DMS153 treated with DMSO at 0.1 percent for 48 hours (cell line): ENCODE measurements around the gene C1D.
"Not testable (repeated sequence)": the region's sequence is repeated elsewhere in the genome, so short reads cannot be mapped to it uniquely, and the experiment has no call there.

Source experiments
- DNase-seq: peaks from one replicate; lab custom pipeline; 2025; ENCODE audit not compliant: unreplicated experiment; lab: John Stamatoyannopoulos, UW

C1D gene

DNA sequence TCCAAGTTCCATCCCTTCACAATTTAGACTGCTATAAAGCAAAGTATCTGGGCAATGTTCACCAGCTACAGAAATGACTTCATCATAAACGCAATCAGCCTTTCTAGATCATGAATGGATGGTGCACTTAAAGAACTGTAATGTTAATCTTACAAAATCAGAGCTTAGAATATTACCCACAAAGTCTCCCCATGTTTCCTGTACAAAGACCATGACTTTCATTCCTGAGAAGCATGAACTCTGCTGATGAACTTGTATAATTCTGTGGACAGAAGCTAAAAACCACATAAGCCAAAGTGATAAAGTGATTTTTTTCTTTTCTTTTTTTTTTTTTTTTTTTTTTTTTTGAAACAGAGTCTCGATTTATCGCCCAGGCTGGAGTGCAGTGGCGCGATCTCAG is 53.3 kb downstream of the C1D start:
- no peak for DNase-seq

DNA sequence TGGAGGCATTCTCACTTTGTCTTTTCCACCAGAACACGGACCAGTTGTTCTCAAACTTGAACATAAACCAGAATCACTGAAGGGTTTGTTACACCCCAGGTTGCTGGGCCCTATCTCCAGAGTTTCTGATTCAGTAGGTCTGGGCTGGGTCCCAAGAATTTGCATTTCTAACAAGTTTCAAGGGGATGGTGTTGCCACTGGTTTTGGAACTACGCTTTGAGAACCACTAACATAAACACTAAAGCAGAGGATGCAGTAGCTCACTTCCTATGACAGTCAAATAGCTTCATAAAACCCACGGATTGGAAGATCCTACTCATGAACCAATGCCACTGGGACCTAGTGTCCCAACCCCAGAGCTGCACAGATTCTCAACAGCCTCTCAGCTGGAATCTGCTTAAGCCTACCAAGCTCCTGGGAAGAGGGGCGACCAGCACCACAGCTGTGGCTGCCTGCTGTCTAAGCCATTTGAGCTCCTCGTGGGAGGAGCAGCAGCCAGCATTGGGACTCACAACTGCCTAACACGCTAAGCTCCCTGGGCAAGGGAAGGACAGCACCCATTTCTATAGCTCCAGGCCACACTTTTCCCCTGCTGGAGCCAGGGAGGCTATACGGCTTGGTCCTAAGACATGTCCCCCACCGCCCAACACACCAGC is 62.5 kb downstream of the C1D start:
- DNase-seq: no peak

DNA sequence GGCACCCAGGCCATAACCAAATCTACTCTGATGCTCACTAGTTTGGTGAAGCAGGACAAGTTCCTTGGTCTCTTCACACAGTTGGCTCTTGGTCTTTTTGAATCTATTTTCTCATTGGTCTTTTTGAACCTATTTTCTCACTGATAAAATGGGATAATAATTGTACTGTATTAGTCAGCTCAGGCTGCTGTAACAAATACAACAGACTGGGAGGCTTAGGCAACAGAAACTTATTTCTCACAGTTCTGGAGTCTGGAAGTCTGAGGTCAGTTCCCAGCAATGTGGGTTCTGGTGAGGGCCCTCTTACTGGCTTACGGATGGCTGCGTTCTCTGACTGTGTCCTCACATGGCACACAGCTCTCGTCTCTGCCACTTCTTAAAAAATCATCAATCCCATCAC is 63.5 kb downstream of the C1D start:
- DNase-seq: no peak

DNA sequence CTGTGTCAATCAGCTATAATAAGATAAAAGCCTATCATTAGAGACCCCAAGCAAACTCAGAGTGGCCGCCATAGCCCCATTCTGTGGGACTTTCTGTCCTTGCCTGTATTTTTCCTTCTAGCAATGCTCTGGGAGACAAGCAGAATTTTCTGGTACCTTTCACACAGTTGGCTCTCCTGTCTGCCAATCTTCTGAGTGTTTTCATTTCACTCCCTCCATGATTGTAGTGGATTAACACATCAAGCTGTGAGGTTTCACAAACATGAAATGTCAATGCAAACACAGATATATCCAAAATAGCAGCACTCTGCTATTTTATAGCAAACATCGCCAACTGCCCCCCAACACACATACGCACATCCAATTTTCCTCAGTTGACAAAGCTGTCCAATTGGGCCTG is 64.9 kb downstream of the C1D start:
- no peak for DNase-seq

DNA sequence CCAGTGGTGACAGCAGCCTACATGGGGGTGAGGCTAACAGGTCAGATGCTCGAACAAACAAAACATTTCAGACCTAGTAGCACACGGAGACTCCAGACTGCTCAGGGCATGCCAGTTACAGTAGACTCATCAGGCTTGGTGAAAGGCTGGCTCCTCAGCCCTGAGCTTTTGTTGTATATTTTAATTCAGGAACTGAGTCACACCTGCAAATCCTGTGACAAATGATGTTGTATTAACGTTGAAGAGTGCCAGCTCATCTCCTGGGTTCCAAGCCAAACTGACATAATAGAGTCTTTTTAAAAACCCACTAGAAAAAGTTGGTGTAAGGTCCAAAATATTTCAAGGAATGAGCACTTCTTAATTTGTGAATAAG is 65.3 kb downstream of the C1D start:
- DNase-seq: no peak

DNA sequence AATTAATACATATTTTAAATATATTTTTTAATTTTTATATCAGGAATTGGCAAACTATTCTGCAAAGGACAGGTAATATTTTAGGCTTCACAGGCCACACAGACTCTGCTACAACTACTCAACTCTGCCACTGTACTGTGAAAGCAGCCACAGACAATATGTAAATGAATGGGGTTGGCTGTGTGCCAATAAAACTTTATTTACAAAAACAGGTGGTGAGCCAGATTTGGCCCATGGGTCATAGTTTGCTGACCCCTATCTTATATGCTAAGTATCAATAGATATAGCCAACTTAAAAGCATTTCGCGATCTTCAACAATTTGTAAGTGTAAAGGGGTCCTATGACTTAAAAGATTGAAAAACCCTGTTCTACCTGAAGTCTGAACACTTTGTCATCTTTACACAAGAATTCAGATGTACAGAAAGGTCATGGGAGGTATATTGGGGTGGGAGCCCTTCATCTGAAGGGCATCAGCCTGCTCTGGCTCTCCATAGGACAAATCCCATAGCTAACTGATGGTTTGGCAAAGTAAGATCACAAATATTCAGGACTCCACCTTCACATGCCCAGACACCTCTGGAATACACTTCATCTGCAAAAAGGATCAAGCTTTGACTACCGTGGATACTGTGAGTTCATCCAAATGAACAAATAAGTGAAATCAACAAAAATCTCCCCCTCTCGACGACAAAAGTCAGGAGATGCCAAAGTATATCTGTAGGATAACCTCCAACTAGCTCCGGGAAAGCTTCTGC is 65.9 kb downstream of the C1D start:
- no peak for DNase-seq

DNA sequence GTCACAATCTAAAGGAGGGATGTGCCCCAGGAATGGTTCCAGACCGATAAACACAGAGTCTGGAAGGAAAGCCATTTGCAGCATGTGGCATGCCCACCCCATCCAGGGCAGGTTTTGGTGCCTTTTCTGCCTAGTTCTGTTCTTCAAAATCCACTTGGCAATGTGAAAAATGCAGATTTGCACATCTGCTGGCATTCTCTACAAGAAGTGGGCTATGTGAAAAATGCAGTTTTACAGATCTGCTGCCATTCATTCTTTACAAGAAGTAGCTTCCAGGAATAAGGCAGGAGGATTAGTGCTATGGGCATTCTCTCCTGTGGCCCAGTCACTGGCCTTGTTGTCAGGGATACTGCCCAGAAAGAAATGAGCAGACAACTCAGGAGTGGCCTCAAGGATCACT is 68.1 kb downstream of the C1D start:
- no peak for DNase-seq

DNA sequence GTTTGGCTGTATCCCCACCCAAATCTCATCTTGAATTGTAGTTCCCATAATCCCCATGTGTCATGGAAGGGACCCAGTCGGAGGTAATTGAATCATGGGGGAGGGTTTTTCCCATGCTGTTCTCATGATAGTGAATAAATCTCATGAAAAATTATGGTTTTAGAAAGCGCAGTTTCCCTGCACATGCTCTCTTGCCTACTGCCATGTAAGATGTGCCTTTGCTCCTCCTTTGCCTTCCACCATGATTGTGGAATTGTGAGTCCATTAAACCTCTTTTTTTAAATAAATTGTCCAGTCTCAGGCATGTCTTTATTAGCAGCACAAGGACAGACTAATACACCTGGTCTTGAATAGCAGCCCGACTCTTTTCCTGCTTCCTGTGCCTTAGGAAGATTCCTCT is 68.7 kb downstream of the C1D start:
- DNase-seq: not testable (repeated sequence)

DNA sequence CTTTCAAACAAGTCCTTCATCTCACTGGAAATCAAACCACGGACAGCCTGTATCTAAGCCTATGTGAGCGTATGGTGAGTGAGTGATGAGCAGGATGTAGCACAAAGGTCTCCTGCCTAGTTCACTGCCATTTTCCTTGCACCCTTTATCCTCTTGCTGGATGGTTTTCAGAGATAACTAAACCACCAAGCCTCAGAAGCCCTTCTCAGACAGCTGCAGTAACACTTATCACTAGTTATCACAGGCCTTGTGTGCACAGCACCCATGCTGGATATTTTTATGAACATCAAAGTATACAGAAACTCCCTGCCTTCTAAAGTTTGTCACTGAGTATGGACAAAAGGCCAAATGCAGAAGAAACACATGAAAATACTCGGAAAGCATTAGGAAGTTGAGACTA is 69.5 kb downstream of the C1D start:
- DNase-seq: no peak

DNA sequence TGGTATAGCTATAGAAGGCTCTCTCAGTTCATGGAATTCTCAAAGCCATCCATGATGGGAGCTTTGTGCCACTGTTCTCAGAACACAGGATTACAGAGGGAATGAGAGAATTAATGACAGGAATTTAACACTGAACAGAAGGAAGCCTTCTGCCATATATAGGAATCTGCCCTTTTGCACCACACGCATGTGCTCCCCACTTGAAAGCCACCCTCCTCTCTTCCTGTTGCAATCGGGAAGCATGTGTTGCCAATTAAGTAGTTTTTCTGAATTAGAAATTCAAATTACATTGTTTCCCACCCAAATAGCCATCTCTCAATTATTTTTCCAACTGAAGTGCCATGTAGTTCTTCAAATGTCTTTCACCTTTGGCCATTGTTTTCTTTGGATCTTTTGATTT is 71.3 kb downstream of the C1D start:
- DNase-seq: no peak
